Fibroblast of the aortic adventitia (primary cell): ENCODE results near the gene SYDE2. TPM values are rescaled to one million over a fixed set of nuclear protein-coding genes. Genes with fewer than 3 reads are reported as not detected.

Experiments used
- DNase-seq: peaks from one replicate; pipeline ENCODE4 v3.0.0-alpha.2; 2010; ENCODE audit warnings: low read depth
- H3K4me3 ChIP-seq: 2 replicates; pipeline ENCODE4 v1.5.1; 2011; ENCODE audit warnings: low read depth, mild to moderate bottlenecking, control low read depth, low read length, moderate library complexity
- small RNA-seq: library from RNA; depleted of rRNA; stranded (forward); fragments of <200 nt; gene quantifications from one replicate; pipeline ENCODE3, GENCODE V24; 2012
- total RNA-seq: library from RNA; depleted of rRNA; stranded (reverse); fragments of >200 nt; gene quantifications from 2 replicates; pipeline ENCODE4 v1.2.3, GENCODE V29; 2012; ENCODE audit warnings: low replicate concordance
- TF ChIP-seq, protein P1 (sequence below): IDR thresholded peaks from 2 replicates; pipeline ENCODE4 v1.5.1; 2011; ENCODE audit warnings: mild to moderate bottlenecking, low read length, control low read depth, inconsistent platforms; ENCODE audit not compliant: insufficient read depth

Gene SYDE2
- total RNA-seq, 1 donor = 5.2 TPM

DNA sequence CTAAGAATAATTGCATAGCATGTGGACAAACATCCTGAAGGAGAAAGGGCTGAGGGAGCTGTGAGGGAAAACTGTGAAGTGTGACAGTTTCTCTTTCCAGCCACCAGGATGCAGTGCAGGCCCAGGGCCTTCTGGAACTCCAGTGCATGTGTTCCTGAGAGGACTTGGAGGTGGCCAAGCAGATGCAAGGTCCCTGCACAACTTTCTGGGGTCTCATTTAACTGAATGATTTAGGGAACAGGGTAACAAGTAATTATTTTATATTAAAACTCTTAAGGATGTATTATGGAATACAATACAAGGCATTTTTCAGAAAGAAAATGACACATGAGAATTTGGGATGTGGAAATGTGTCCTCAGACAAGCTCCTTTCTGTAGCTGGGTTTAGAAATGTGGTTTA, 91.3 kb downstream of the SYDE2 start:
- peak; percentile 72 for DNase-seq
- TF ChIP-seq, protein P1, sequence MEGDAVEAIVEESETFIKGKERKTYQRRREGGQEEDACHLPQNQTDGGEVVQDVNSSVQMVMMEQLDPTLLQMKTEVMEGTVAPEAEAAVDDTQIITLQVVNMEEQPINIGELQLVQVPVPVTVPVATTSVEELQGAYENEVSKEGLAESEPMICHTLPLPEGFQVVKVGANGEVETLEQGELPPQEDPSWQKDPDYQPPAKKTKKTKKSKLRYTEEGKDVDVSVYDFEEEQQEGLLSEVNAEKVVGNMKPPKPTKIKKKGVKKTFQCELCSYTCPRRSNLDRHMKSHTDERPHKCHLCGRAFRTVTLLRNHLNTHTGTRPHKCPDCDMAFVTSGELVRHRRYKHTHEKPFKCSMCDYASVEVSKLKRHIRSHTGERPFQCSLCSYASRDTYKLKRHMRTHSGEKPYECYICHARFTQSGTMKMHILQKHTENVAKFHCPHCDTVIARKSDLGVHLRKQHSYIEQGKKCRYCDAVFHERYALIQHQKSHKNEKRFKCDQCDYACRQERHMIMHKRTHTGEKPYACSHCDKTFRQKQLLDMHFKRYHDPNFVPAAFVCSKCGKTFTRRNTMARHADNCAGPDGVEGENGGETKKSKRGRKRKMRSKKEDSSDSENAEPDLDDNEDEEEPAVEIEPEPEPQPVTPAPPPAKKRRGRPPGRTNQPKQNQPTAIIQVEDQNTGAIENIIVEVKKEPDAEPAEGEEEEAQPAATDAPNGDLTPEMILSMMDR = peak; percentile 88
- H3K4me3 ChIP-seq = no peak overlapping the region

Small RNA genes lying within 50 kb of the gene (small RNA-seq; reads per million reads assigned to genes)
- gene MIR4423 = 0.19 reads per million

Other genes with a start within 250 kb of the SYDE2 start
- gene MCOLN2, start 203.9 kb downstream of the SYDE2 start, total RNA-seq = 1.1 and 1.2 TPM in 2 replicates
- gene MCOLN3, start 152.5 kb downstream of the SYDE2 start, total RNA-seq = 0.90 and 2.3 TPM in 2 replicates
- gene C1orf52, start 58.6 kb upstream of the SYDE2 start, total RNA-seq = 9.2 and 10.8 TPM in 2 replicates
- 36.0 and 44.7 TPM in 2 replicates for gene BCL10, start 75.6 kb upstream of the SYDE2 start, total RNA-seq